ENCODE data around the gene KLHL21. TPM values are rescaled to one million over a fixed set of nuclear protein-coding genes. Genes with fewer than 3 reads are reported as not detected.

The KLHL21 gene
- polyA plus RNA-seq, 1 donor: 13.1 TPM

DNA sequence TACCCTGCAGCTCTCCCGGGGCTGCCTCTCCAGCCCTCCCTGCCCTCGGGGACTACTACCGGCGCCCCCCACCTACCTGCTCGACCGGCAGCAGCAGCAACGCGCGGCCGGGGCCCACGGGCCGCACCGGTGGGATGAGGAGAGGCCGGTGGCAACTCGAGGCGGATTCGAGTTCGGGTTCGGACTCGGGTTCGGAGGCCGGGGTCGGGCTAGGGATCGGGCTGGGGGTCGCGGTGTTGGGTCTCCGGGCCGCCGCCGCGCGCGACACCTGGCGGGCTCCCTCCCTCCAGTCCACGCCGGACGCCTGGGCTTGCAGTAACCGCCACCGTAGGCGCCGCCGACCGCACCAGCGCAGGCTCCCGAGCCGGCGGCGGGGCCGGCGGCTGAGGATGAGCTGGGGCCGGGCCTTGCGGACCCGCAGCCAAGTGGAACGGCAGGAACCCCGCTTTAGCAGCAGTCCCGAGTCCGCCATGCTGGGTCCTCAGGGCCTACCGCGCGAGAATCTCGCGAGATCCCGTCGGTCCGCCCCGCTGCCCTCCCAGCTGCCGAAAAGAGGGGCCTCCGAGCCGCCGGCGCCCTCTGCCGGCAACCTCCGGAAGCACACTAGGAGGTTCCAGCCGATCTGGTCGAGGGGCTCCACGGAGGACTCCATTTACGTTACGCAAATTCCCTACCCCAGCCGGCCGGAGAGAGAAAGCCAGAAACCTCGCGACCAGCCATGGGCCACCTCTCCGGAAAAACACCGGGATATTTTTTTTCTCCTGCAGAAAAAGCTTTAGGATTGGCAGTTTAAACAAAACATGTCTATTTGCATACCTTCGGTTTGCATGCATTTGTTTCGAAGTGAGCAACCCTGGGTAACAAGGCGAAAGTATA lies 48.4 kb downstream of the KLHL21 start, which contains the start of gene NOL9:
Gene NOL9, minus strand, starts transcription at position 483 of the 876 bp plus-strand sequence. Its CDS starts 11 bp downstream, at position 472.
- DNase-seq: peak; percentile 92

DNA sequence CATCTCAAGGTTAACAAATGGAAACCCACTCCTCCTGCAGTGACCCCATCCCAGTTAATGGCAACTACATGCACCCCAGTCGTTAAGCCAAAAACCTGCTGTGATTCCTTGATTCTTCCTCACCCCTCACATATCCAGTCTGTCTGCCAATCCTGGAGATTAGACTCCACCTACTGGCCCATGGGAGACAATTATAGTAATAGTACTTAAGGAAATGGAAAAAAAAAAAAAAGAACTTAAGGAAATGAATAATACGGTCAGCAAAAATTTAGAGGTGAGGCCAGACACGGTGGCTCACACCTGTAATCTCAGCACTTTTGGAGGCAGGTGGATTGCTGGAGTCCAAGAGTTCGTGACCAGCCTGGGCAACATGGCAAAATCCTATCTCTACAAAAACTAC lies 55.4 kb downstream of the KLHL21 start:
- no peak for DNase-seq

DNA sequence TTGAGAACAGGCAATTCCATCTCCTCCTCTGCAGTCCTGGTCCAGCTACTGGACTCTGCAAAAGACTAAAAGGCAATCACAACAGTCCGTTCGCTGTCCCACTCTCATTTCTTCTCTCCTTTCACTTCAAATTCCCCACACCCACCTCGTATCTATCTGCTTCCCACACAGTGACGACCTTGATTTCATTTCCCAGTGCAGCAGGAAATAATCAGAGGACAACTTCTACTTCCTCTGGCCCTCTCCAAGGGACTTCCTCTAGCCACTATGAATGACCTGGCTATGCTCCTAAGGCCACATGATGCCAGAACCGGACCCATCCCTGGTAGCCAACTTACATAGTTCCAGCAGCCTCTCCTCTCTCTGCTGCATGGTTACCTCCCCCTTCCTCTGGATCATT lies 56.3 kb downstream of the KLHL21 start:
- no peak for DNase-seq

- no peak for DNase-seq
These were observed 57.2 kb downstream of the KLHL21 start for GRCh38 chr1:6545276-6546112.

GRCh38 chr1:6544831-6545230 lies 57.8 kb downstream of the KLHL21 start:
- DNase-seq: no peak

Other genes with a start within 250 kb of the KLHL21 start
- gene ACOT7, start 209.1 kb downstream of the KLHL21 start, polyA plus RNA-seq (ENCODE audit: insufficient read length): 28.1 TPM
- gene HES2, start 182.9 kb downstream of the KLHL21 start, polyA plus RNA-seq (ENCODE audit: insufficient read length): 0.78 TPM
- gene ESPN, start 178.1 kb downstream of the KLHL21 start, polyA plus RNA-seq (ENCODE audit: insufficient read length): 12.2 TPM
- gene TNFRSF25, start 136.7 kb downstream of the KLHL21 start, polyA plus RNA-seq (ENCODE audit: insufficient read length): 17.4 TPM
- 15.9 TPM for gene PLEKHG5, start 111.2 kb downstream of the KLHL21 start, polyA plus RNA-seq (ENCODE audit: insufficient read length)
- gene NOL9, start 48.4 kb downstream of the KLHL21 start, polyA plus RNA-seq (ENCODE audit: insufficient read length): 28.3 TPM
- not detected for gene TAS1R1, start 47.6 kb downstream of the KLHL21 start, polyA plus RNA-seq (ENCODE audit: insufficient read length)
- 33.7 TPM for gene ZBTB48, start 22.9 kb downstream of the KLHL21 start, polyA plus RNA-seq (ENCODE audit: insufficient read length)
- gene PHF13, start 10.9 kb upstream of the KLHL21 start, polyA plus RNA-seq (ENCODE audit: insufficient read length): 25.0 TPM
- 18.3 TPM for gene THAP3, start 22.0 kb upstream of the KLHL21 start, polyA plus RNA-seq (ENCODE audit: insufficient read length)
- 83.3 TPM for gene DNAJC11, start 98.9 kb upstream of the KLHL21 start, polyA plus RNA-seq (ENCODE audit: insufficient read length)
- gene CAMTA1, start 182.6 kb upstream of the KLHL21 start, polyA plus RNA-seq (ENCODE audit: insufficient read length): 88.8 TPM